Pancreas (tissue), 10 donors: ENCODE measurements around the gene KTI12. TPM values are rescaled to one million over a fixed set of nuclear protein-coding genes. Genes with fewer than 3 reads are reported as not detected.
A peak's percentile ranks its signal among the peaks of the same experiment; 100 is the strongest.
"Not testable (repeated sequence)": the region's sequence is repeated elsewhere in the genome, so short reads cannot be mapped to it uniquely, and the experiment has no call there.

Experiments used
- ATAC-seq, 4 donors: fragments of 200-7000 bp; cut with Tn5 transposase; one replicate each; pipeline versions ENCODE4 v1.8.0 to v1.9.1; 2020; ENCODE audit warnings: mild to moderate bottlenecking in 4 of 4, moderate library complexity in 4 of 4
- DNase-seq, 6 donors: peaks; one replicate each; pipeline ENCODE4 v3.0.0-alpha.2; 2020
- FAIRE-seq: peaks from 2 replicates; lab custom pipeline; 2012; peaks lifted over from hg19 to GRCh38; lab: Jason Lieb, UNC
- H3K27ac ChIP-seq, 4 donors: fragments of 200-600 bp; sonication (generic); 1 replicate in 3 of 4; 2 replicates in 1 of 4; pipeline versions ENCODE4 v1.5.0 to v1.8.0; 2020
- H3K27me3 ChIP-seq, 4 donors: fragments of 200-600 bp; one replicate each; pipeline ENCODE4 v1.8.0; 2021
- H3K36me3 ChIP-seq, 3 donors: fragments of 200-600 bp; sonication (generic) in 1 of 3; one replicate each; pipeline versions ENCODE4 v1.5.0 to v1.8.0; 2020 to 2021
- H3K4me1 ChIP-seq, 3 donors: fragments of 200-600 bp; one replicate each; pipeline ENCODE4 v1.8.0; 2021
- H3K4me3 ChIP-seq, 4 donors: fragments of 200-600 bp; sonication (generic) in 2 of 4; one replicate each; pipeline versions ENCODE4 v1.5.0 to v1.8.0; 2020 to 2021
- H3K9me3 ChIP-seq, 4 donors: fragments of 200-600 bp; one replicate each; pipeline ENCODE4 v1.8.0; 2021
- CTCF ChIP-seq, 4 donors: fragments of 200-600 bp; sonication (generic) in 3 of 4; IDR thresholded peaks; one replicate each; pipeline versions ENCODE4 v1.5.0 to v1.8.0; 2021; ENCODE audit warnings: antibody characterized with exemption in 4 of 4
- WGBS, 2 donors: extraction: QIAGEN DNeasy Blood & Tissue Kit; methylation state at CpG; one replicate each; pipeline ENCODE4 v1.1.7; 2013; 5-methylcytosine and 5-hydroxymethylcytosine counted together
- intact Hi-C, 3 donors: fragments of 100-400 bp; cut with DNase I; formaldehyde crosslinking; loops; one replicate each; pipeline versions ENCODE4 v1.11.1 to v1.14.2; 2022
- polyA plus RNA-seq, 2 donors: library from polyadenylated mRNA; stranded (reverse); fragments of 200-250 nt; gene quantifications; one replicate each; pipeline ENCODE4 v1.2.3, GENCODE V29; 2013
- total RNA-seq, 6 donors: library from RNA; stranded (reverse); fragmentation: NEBNext Ultra II Directional in 4 of 6; extraction: Animal tissue kit (Norgen Biotek cat#: 25700) in 4 of 6; gene quantifications; one replicate each; pipeline versions ENCODE4 v1.2.1 to v1.2.4, GENCODE V29; 2021 to 2023
- donor health status: healthy with polysubstance abuse.
- donor health status: DM: no; HTN: no; CAD: no; lungs with moderate emphysema.
- donor health status: DM: no; HTN: no; CAD: no.
- donor health status: control.
- donor health status: control.
- donor health status: Bipolar disorder and iron deficiency.
- donor health status: DM: yes; HTN: yes; CAD: no.
- donor health status: DM: no; HTN: no; CAD: no.
- donor health status: DM: no; HTN: no; CAD: no.
- donor health status: DM: yes; HTN: yes; CAD: no.

Gene KTI12
- total and polyA plus RNA-seq, 8 donors, result 2.3 to 7.1 (median 3.4) TPM

GRCh38 chr1:52055066-52055865, 21.7 kb upstream of the KTI12 start, which contains the start of gene TXNDC12:
TXNDC12 (minus strand) TSS chr1:52055191; CDS start chr1:52055096, 95 bp downstream.
- Histone ChIP-seq H3K9me3 (no peaks in the 10 kb centered on the region), H3K36me3 (no peaks in the 10 kb centered on the region), H3K4me3 (peak within 1 kb of the TSS; percentile 79 to 96 (median 94)), H3K4me1 (peaks cover 14 to 40% (median 28%) of the 10 kb centered on the region in 3 donors), H3K27ac (peak within 1 kb of the TSS; percentile 82 to 94 (median 92)), H3K27me3 (no peaks in the 10 kb centered on the region)
- peak; percentile 81 to 90 (median 84) for ATAC-seq
- TF ChIP-seq CTCF (IDR thresholded peaks at IDR 0.05), result no peak
- DNase-seq, result peak; percentile 85 to 88 (median 86)
- 0% methylated on average over 45 of the region's 45 CpGs for WGBS, 2 donors
- FAIRE-seq, result no peak
- intact Hi-C loops, result no loop called here

- peak overlapping the region; percentile 79 to 96 (median 94) for H3K4me3 ChIP-seq
- no peak for TF ChIP-seq CTCF (IDR thresholded peaks at IDR 0.05)
- H3K9me3 ChIP-seq, result no peaks in the 10 kb centered on the region
- H3K36me3 ChIP-seq, result no peaks in the 10 kb centered on the region
- no peaks in the 10 kb centered on the region for H3K27me3 ChIP-seq
- H3K4me1 ChIP-seq, result peaks cover 14 to 37% (median 28%) of the 10 kb centered on the region in 3 donors
- intact Hi-C loops, result no loop called here
- H3K27ac ChIP-seq, result peak overlapping the region; percentile 82 to 94 (median 92)
- ATAC-seq (no peak), DNase-seq (peak in 1 of 6 donors; percentile 19), FAIRE-seq (no peak)
- 1 to 2% methylated on average over 13 of the region's 13 CpGs for WGBS, 2 donors
Observed at GRCh38 chr1:52054496-52055065, 21.0 kb upstream of the KTI12 start.

- peak overlapping the region in 3 of 4 donors; percentile 79 to 96 (median 95) for H3K4me3 ChIP-seq
- no peaks in the 10 kb centered on the region for H3K27me3 ChIP-seq
- FAIRE-seq (no peak), ATAC-seq (no peak), DNase-seq (no peak)
- H3K9me3 ChIP-seq, result no peaks in the 10 kb centered on the region
- H3K27ac ChIP-seq, result peak overlapping the region in 1 of 4 donors; percentile 89
- 73 to 78% methylated on average over 1 of the region's 1 CpG for WGBS, 2 donors
- H3K4me1 ChIP-seq, result peaks cover 7 to 29% (median 22%) of the 10 kb centered on the region in 3 donors
- intact Hi-C loops, result no loop called here
- no peak for TF ChIP-seq CTCF (IDR thresholded peaks at IDR 0.05)
- H3K36me3 ChIP-seq, result no peaks in the 10 kb centered on the region
Observed at GRCh38 chr1:52053862-52054261, 20.3 kb upstream of the KTI12 start.

GRCh38 chr1:52049337-52049736, 15.7 kb upstream of the KTI12 start:
- WGBS, 2 donors, result 93 to 99% methylated on average over 4 of the region's 4 CpGs
- DNase-seq, H3K9me3 ChIP-seq, FAIRE-seq, H3K4me3 ChIP-seq, H3K36me3 ChIP-seq, intact Hi-C loops, H3K27me3 ChIP-seq, H3K4me1 ChIP-seq, ATAC-seq, H3K27ac ChIP-seq: not testable (repeated sequence)

- FAIRE-seq, H3K27me3 ChIP-seq, H3K36me3 ChIP-seq, DNase-seq, H3K4me3 ChIP-seq, H3K27ac ChIP-seq, ATAC-seq, H3K4me1 ChIP-seq, H3K9me3 ChIP-seq, intact Hi-C loops: not testable (repeated sequence)
- 84 to 93% methylated on average over 4 of the region's 4 CpGs for WGBS, 2 donors
Observed at GRCh38 chr1:52045666-52046195, 12.1 kb upstream of the KTI12 start.
